Ishikawa (cell line): ENCODE measurements around the gene LRRC59.

ENCODE experiments used
- CEBPB ChIP-seq: IDR thresholded peaks from 2 replicates; pipeline ENCODE4 v1.6.1; 2012
- CREB1 ChIP-seq: IDR thresholded peaks from 2 replicates; pipeline ENCODE4 v1.6.1; 2012; ENCODE audit warnings: low read depth
- EGR1 ChIP-seq: IDR thresholded peaks from 2 replicates; pipeline ENCODE4 v1.6.1; 2012
- EP300 ChIP-seq: IDR thresholded peaks from 2 replicates; pipeline ENCODE4 v1.6.1; 2012; ENCODE audit warnings: borderline replicate concordance
- FOXM1 ChIP-seq: IDR thresholded peaks from 2 replicates; pipeline ENCODE4 v1.6.1; 2012; ENCODE audit warnings: low read depth, borderline replicate concordance
- MAX ChIP-seq: IDR thresholded peaks from 2 replicates; pipeline ENCODE4 v1.6.1; 2012
- NFIC ChIP-seq: IDR thresholded peaks from 2 replicates; pipeline ENCODE4 v1.6.1; 2012
- RAD21 ChIP-seq: IDR thresholded peaks from 2 replicates; pipeline ENCODE4 v1.6.1; 2012; ENCODE audit warnings: low read depth
- REST ChIP-seq: IDR thresholded peaks from 2 replicates; pipeline ENCODE4 v1.6.1; 2012; ENCODE audit warnings: low read depth, mild to moderate bottlenecking
- TAF1 ChIP-seq: IDR thresholded peaks from 2 replicates; pipeline ENCODE4 v1.6.1; 2012; ENCODE audit warnings: low read depth, mild to moderate bottlenecking
- TCF12 ChIP-seq: IDR thresholded peaks from 2 replicates; pipeline ENCODE4 v1.6.1; 2012; ENCODE audit warnings: low read depth
- TEAD4 ChIP-seq: IDR thresholded peaks from 2 replicates; pipeline ENCODE4 v1.6.1; 2012
- USF1 ChIP-seq: IDR thresholded peaks from 2 replicates; pipeline ENCODE4 v1.6.1; 2012
- YY1 ChIP-seq: IDR thresholded peaks from 2 replicates; pipeline ENCODE4 v1.6.1; 2012; ENCODE audit warnings: low read depth
- ZBTB7A ChIP-seq: IDR thresholded peaks from 2 replicates; pipeline ENCODE4 v1.6.1; 2012; ENCODE audit warnings: low read depth

Gene LRRC59

GRCh38 chr17:50397111-50397918, at the start of gene LRRC59:
Gene LRRC59 (minus strand): TSS chr17:50397523. CDS start chr17:50397317, 206 bp downstream.
- TF ChIP-seq EGR1 (no peak; the same call in 1 of the 2 replicates), CEBPB (no peak), TEAD4 (peak; percentile 52; the same call in 1 of the 2 replicates), REST (0 out of 2 replicates have a peak, but pooled peaks have one; percentile 9), RAD21 (peak; percentile 46; the same call in 1 of the 2 replicates), YY1 (peak; percentile 66; the same call in 1 of the 2 replicates), EP300 (no peak), FOXM1 (no peak), MAX (peak; percentile 97), CREB1 (peak; percentile 86), NFIC (no peak; the same call in 1 of the 2 replicates), USF1 (peak; percentile 47; the same call in 1 of the 2 replicates), TAF1 (peak; percentile 94), TCF12 (peak; percentile 80; the same call in 1 of the 2 replicates), ZBTB7A (no peak)

GRCh38 chr17:50445730-50446325, 48.5 kb upstream of the LRRC59 start:
- TF ChIP-seq TEAD4 (no peak), CEBPB (no peak), TAF1 (no peak), TCF12 (no peak), REST (no peak), EGR1 (no peak), YY1 (no peak), ZBTB7A (no peak), FOXM1 (no peak), EP300 (no peak), RAD21 (no peak), CREB1 (no peak), USF1 (no peak), MAX (no peak), NFIC (no peak)

- TF ChIP-seq TAF1: no peak
- no peak for TF ChIP-seq YY1
- no peak for TF ChIP-seq RAD21
- TF ChIP-seq EP300: no peak
- no peak for TF ChIP-seq TCF12
- TF ChIP-seq CREB1: no peak
- no peak for TF ChIP-seq ZBTB7A
- TF ChIP-seq NFIC: no peak
- no peak for TF ChIP-seq CEBPB
- no peak for TF ChIP-seq TEAD4
- no peak for TF ChIP-seq USF1
These were observed 47.8 kb upstream of the LRRC59 start for GRCh38 chr17:50444841-50445715.

DNA sequence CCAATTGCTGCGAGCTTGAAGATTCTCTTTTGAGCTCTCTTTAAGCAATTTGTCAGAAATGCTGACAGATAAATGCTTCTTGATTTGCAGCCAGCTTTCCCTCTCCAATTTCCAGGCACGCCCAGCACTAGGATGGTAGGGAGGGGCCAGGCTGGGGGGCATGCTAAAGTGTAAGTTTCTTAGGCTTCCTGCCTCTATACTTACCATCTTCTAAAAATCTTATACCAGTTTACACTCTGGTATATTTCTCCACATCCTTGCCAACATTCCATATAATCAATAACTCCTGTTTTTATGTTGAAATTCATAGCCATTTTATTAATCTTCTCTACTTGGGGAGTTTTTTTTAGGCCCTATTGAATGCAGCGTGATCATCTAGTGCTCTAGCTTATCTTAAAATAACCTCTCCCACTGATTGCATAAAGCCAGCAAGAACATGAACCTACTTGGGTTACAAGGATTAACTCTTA, 46.2 kb upstream of the LRRC59 start:
- TF ChIP-seq RAD21 (no peak), FOXM1 (0 out of 2 replicates have a peak, but pooled peaks have one; percentile 2), TCF12 (0 out of 2 replicates have a peak, but pooled peaks have one; percentile 14), TAF1 (no peak), EP300 (no peak), REST (no peak), USF1 (no peak), ZBTB7A (no peak), CREB1 (no peak), NFIC (peak; percentile 72; the same call in 1 of the 2 replicates), EGR1 (no peak)
